ENCODE measurements around the gene ANKRD27.
"Not testable (repeated sequence)": the region's sequence is repeated elsewhere in the genome, so short reads cannot be mapped to it uniquely, and the experiment has no call there.

The ANKRD27 gene

GRCh38 chr19:32694851-32695250, 19.9 kb upstream of the ANKRD27 start:
- Mint-ChIP-seq H3K4me1 (ENCODE audit: low read depth) (peaks cover 74% of the 10 kb centered on the region), H3K4me3 (peak overlapping the region; percentile 94), H3K36me3 (ENCODE audit: low read depth) (peaks cover 65% of the 10 kb centered on the region)
- not testable (repeated sequence) for H3K9me3 Mint-ChIP-seq, H3K27me3 Mint-ChIP-seq, H3K27ac Mint-ChIP-seq

GRCh38 chr19:32694316-32694715, 19.3 kb upstream of the ANKRD27 start:
- not testable (repeated sequence) for H3K9me3 Mint-ChIP-seq, H3K27me3 Mint-ChIP-seq
- peak overlapping the region; percentile 94 for H3K4me3 Mint-ChIP-seq
- H3K36me3 Mint-ChIP-seq (ENCODE audit: low read depth) = peaks cover 60% of the 10 kb centered on the region
- peaks cover 79% of the 10 kb centered on the region for H3K4me1 Mint-ChIP-seq (ENCODE audit: low read depth)
- H3K27ac Mint-ChIP-seq = peak overlapping the region; percentile 11

- H3K27me3 Mint-ChIP-seq, H3K9me3 Mint-ChIP-seq: not testable (repeated sequence)
- peak overlapping the region; percentile 99 for H3K27ac Mint-ChIP-seq
- H3K4me1 Mint-ChIP-seq (ENCODE audit: low read depth) = peaks cover 76% of the 10 kb centered on the region
- peaks cover 51% of the 10 kb centered on the region for H3K36me3 Mint-ChIP-seq (ENCODE audit: low read depth)
- peak overlapping the region; percentile 94 for H3K4me3 Mint-ChIP-seq
Measured at GRCh38 chr19:32693151-32694108, 18.4 kb upstream of the ANKRD27 start.

- H3K27ac Mint-ChIP-seq = peak overlapping the region; percentile 99
- peak overlapping the region; percentile 94 for H3K4me3 Mint-ChIP-seq
- H3K36me3 Mint-ChIP-seq (ENCODE audit: low read depth) = peaks cover 44% of the 10 kb centered on the region
- H3K9me3 Mint-ChIP-seq = no peaks in the 10 kb centered on the region
- H3K4me1 Mint-ChIP-seq (ENCODE audit: low read depth) = peaks cover 69% of the 10 kb centered on the region
- no peaks in the 10 kb centered on the region for H3K27me3 Mint-ChIP-seq
Measured at GRCh38 chr19:32692727-32693061, 17.7 kb upstream of the ANKRD27 start.

- H3K4me1 Mint-ChIP-seq (ENCODE audit: low read depth) = peaks cover 64% of the 10 kb centered on the region
- H3K4me3 Mint-ChIP-seq = peak overlapping the region; percentile 94
- H3K27me3 Mint-ChIP-seq = no peaks in the 10 kb centered on the region
- H3K36me3 Mint-ChIP-seq (ENCODE audit: low read depth) = peaks cover 38% of the 10 kb centered on the region
- H3K9me3 Mint-ChIP-seq = no peaks in the 10 kb centered on the region
- peak overlapping the region; percentile 99 for H3K27ac Mint-ChIP-seq
Measured at GRCh38 chr19:32691952-32692726, 17.2 kb upstream of the ANKRD27 start.

- Mint-ChIP-seq H3K36me3 (ENCODE audit: low read depth) (peaks cover 42% of the 10 kb centered on the region), H3K4me3 (peak within 1 kb of the TSS; percentile 94), H3K27me3 (no peaks in the 10 kb centered on the region), H3K9me3 (no peaks in the 10 kb centered on the region), H3K4me1 (ENCODE audit: low read depth) (peaks cover 56% of the 10 kb centered on the region), H3K27ac (peak within 1 kb of the TSS; percentile 99)
Measured at GRCh38 chr19:32691291-32691951, 16.4 kb upstream of the ANKRD27 start, which contains the start of gene NUDT19. TSS of gene NUDT19 (plus strand) at chr19:32691821. CDS start at chr19:32691961, 140 bp downstream.

- H3K9me3 Mint-ChIP-seq = no peaks in the 10 kb centered on the region
- H3K27me3 Mint-ChIP-seq = no peaks in the 10 kb centered on the region
- no peak overlapping the region for H3K4me3 Mint-ChIP-seq
- no peak overlapping the region for H3K27ac Mint-ChIP-seq
- H3K4me1 Mint-ChIP-seq (ENCODE audit: low read depth) = peaks cover 27% of the 10 kb centered on the region
- H3K36me3 Mint-ChIP-seq (ENCODE audit: low read depth) = peaks cover 20% of the 10 kb centered on the region
Measured at GRCh38 chr19:32688311-32688710, 13.3 kb upstream of the ANKRD27 start.

GRCh38 chr19:32687681-32688080, 12.7 kb upstream of the ANKRD27 start:
- H3K4me1 Mint-ChIP-seq (ENCODE audit: low read depth) = peaks cover 21% of the 10 kb centered on the region

GRCh38 chr19:32686847-32687475, 12.0 kb upstream of the ANKRD27 start:
- H3K4me1 Mint-ChIP-seq (ENCODE audit: low read depth) = peaks cover 20% of the 10 kb centered on the region
- peaks cover 12% of the 10 kb centered on the region for H3K36me3 Mint-ChIP-seq (ENCODE audit: low read depth)
- no peaks in the 10 kb centered on the region for H3K9me3 Mint-ChIP-seq
- no peak overlapping the region for H3K27ac Mint-ChIP-seq
- peaks cover 4% of the 10 kb centered on the region for H3K27me3 Mint-ChIP-seq
- no peak overlapping the region for H3K4me3 Mint-ChIP-seq

More at GRCh38 chr19:32687681-32688080, 12.7 kb upstream of the ANKRD27 start:
- Mint-ChIP-seq H3K27ac (no peak overlapping the region), H3K36me3 (ENCODE audit: low read depth) (peaks cover 13% of the 10 kb centered on the region), H3K4me3 (no peak overlapping the region), H3K27me3 (no peaks in the 10 kb centered on the region), H3K9me3 (no peaks in the 10 kb centered on the region)

GRCh38 chr19:32682317-32682716, 7.3 kb upstream of the ANKRD27 start:
- H3K4me1 Mint-ChIP-seq (ENCODE audit: low read depth) = peaks cover 2% of the 10 kb centered on the region
- no peaks in the 10 kb centered on the region for H3K9me3 Mint-ChIP-seq
- H3K27ac Mint-ChIP-seq = no peak overlapping the region
- H3K27me3 Mint-ChIP-seq = peaks cover 17% of the 10 kb centered on the region
- peaks cover 7% of the 10 kb centered on the region for H3K36me3 Mint-ChIP-seq (ENCODE audit: low read depth)
- no peak overlapping the region for H3K4me3 Mint-ChIP-seq

- peaks cover 22% of the 10 kb centered on the region for H3K27me3 Mint-ChIP-seq
Measured at GRCh38 chr19:32680986-32681385, 6.0 kb upstream of the ANKRD27 start.

GRCh38 chr19:32677657-32678056, 2.7 kb upstream of the ANKRD27 start:
- Mint-ChIP-seq H3K4me1 (ENCODE audit: low read depth) (peaks cover 21% of the 10 kb centered on the region), H3K4me3 (no peak overlapping the region), H3K9me3 (no peaks in the 10 kb centered on the region), H3K36me3 (ENCODE audit: low read depth) (no peaks in the 10 kb centered on the region), H3K27me3 (peaks cover 22% of the 10 kb centered on the region), H3K27ac (no peak overlapping the region)

More at GRCh38 chr19:32680986-32681385, 6.0 kb upstream of the ANKRD27 start:
- Mint-ChIP-seq H3K36me3 (ENCODE audit: low read depth) (no peaks in the 10 kb centered on the region), H3K4me3 (no peak overlapping the region), H3K27ac (no peak overlapping the region), H3K9me3 (no peaks in the 10 kb centered on the region), H3K4me1 (ENCODE audit: low read depth) (peaks cover 4% of the 10 kb centered on the region)

- H3K4me1 Mint-ChIP-seq (ENCODE audit: low read depth) = peaks cover 28% of the 10 kb centered on the region
- H3K27me3 Mint-ChIP-seq = peaks cover 18% of the 10 kb centered on the region
- no peaks in the 10 kb centered on the region for H3K36me3 Mint-ChIP-seq (ENCODE audit: low read depth)
- no peak overlapping the region for H3K27ac Mint-ChIP-seq
- H3K4me3 Mint-ChIP-seq = peak overlapping the region; percentile 47
- no peaks in the 10 kb centered on the region for H3K9me3 Mint-ChIP-seq
Measured at GRCh38 chr19:32676895-32677359, 1.9 kb upstream of the ANKRD27 start.

- H3K27me3 Mint-ChIP-seq = peaks cover 18% of the 10 kb centered on the region
- peak overlapping the region; percentile 78 for H3K4me3 Mint-ChIP-seq
- no peaks in the 10 kb centered on the region for H3K9me3 Mint-ChIP-seq
- H3K4me1 Mint-ChIP-seq (ENCODE audit: low read depth) = peaks cover 33% of the 10 kb centered on the region
- H3K27ac Mint-ChIP-seq = no peak overlapping the region
- no peaks in the 10 kb centered on the region for H3K36me3 Mint-ChIP-seq (ENCODE audit: low read depth)
Measured at GRCh38 chr19:32676186-32676894, 1.4 kb upstream of the ANKRD27 start.
